ENCODE results near the gene PRKAR2A.
"Not testable (repeated sequence)": the region's sequence is repeated elsewhere in the genome, so short reads cannot be mapped to it uniquely, and the experiment has no call there.

GRCh38 chr3:48723293-48723692 is 124.4 kb downstream of the PRKAR2A start:
- not testable (repeated sequence) for TF ChIP-seq POLR2AphosphoS5, CTCF (IDR thresholded peaks at IDR 0.05)
